ENCODE measurements around the gene PTPN5.

DNA sequence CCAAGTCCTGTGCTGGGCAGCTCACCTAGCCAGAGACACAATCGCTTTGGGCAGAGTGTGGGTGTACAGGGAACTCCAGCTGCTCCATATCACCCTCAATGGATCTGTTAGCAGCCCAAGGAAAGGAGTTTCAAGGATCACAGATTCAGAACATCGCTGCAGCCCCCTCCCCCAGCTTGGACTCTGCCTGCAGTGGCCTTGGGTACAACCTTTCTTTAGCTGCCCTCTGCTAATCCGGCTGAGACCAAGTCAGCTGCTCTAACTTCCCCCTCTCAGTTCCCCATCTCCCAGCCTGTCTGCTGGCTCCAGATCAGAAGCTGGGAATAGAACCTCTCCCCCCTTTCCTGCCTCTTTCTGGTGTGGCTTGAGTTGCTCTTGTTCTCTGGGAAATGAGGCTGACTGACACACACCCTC, 91.7 kb downstream of the PTPN5 start:
- TF ChIP-seq, protein P1, sequence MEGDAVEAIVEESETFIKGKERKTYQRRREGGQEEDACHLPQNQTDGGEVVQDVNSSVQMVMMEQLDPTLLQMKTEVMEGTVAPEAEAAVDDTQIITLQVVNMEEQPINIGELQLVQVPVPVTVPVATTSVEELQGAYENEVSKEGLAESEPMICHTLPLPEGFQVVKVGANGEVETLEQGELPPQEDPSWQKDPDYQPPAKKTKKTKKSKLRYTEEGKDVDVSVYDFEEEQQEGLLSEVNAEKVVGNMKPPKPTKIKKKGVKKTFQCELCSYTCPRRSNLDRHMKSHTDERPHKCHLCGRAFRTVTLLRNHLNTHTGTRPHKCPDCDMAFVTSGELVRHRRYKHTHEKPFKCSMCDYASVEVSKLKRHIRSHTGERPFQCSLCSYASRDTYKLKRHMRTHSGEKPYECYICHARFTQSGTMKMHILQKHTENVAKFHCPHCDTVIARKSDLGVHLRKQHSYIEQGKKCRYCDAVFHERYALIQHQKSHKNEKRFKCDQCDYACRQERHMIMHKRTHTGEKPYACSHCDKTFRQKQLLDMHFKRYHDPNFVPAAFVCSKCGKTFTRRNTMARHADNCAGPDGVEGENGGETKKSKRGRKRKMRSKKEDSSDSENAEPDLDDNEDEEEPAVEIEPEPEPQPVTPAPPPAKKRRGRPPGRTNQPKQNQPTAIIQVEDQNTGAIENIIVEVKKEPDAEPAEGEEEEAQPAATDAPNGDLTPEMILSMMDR (IDR thresholded peaks at IDR 0.05; ENCODE audit: low read depth, low read length, missing input control) = no peak
- TF ChIP-seq SP1 (IDR thresholded peaks at IDR 0.05) (no peak), NR2F2 (IDR thresholded peaks at IDR 0.05) (no peak), TAF1 (conservative IDR thresholded peaks at IDR 0.05) (no peak), JUND (IDR thresholded peaks at IDR 0.05) (no peak), YY1 (IDR thresholded peaks at IDR 0.05) (no peak), GABPA (IDR thresholded peaks at IDR 0.05 in 1 of 2, conservative IDR thresholded peaks at IDR 0.05 in 1 of 2) (no peak), RAD21 (IDR thresholded peaks at IDR 0.05) (no peak), HNF4A (conservative IDR thresholded peaks at IDR 0.05) (no peak)
- TF ChIP-seq, protein P2, sequence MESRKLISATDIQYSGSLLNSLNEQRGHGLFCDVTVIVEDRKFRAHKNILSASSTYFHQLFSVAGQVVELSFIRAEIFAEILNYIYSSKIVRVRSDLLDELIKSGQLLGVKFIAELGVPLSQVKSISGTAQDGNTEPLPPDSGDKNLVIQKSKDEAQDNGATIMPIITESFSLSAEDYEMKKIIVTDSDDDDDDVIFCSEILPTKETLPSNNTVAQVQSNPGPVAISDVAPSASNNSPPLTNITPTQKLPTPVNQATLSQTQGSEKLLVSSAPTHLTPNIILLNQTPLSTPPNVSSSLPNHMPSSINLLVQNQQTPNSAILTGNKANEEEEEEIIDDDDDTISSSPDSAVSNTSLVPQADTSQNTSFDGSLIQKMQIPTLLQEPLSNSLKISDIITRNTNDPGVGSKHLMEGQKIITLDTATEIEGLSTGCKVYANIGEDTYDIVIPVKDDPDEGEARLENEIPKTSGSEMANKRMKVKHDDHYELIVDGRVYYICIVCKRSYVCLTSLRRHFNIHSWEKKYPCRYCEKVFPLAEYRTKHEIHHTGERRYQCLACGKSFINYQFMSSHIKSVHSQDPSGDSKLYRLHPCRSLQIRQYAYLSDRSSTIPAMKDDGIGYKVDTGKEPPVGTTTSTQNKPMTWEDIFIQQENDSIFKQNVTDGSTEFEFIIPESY (IDR thresholded peaks at IDR 0.05) = no peak
- TF ChIP-seq, protein P3, sequence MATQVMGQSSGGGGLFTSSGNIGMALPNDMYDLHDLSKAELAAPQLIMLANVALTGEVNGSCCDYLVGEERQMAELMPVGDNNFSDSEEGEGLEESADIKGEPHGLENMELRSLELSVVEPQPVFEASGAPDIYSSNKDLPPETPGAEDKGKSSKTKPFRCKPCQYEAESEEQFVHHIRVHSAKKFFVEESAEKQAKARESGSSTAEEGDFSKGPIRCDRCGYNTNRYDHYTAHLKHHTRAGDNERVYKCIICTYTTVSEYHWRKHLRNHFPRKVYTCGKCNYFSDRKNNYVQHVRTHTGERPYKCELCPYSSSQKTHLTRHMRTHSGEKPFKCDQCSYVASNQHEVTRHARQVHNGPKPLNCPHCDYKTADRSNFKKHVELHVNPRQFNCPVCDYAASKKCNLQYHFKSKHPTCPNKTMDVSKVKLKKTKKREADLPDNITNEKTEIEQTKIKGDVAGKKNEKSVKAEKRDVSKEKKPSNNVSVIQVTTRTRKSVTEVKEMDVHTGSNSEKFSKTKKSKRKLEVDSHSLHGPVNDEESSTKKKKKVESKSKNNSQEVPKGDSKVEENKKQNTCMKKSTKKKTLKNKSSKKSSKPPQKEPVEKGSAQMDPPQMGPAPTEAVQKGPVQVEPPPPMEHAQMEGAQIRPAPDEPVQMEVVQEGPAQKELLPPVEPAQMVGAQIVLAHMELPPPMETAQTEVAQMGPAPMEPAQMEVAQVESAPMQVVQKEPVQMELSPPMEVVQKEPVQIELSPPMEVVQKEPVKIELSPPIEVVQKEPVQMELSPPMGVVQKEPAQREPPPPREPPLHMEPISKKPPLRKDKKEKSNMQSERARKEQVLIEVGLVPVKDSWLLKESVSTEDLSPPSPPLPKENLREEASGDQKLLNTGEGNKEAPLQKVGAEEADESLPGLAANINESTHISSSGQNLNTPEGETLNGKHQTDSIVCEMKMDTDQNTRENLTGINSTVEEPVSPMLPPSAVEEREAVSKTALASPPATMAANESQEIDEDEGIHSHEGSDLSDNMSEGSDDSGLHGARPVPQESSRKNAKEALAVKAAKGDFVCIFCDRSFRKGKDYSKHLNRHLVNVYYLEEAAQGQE (IDR thresholded peaks at IDR 0.05) = no peak
- TF ChIP-seq, protein P4, sequence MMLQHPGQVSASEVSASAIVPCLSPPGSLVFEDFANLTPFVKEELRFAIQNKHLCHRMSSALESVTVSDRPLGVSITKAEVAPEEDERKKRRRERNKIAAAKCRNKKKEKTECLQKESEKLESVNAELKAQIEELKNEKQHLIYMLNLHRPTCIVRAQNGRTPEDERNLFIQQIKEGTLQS (IDR thresholded peaks at IDR 0.05) = no peak
- TF ChIP-seq, protein P5, sequence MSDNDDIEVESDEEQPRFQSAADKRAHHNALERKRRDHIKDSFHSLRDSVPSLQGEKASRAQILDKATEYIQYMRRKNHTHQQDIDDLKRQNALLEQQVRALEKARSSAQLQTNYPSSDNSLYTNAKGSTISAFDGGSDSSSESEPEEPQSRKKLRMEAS (IDR thresholded peaks at IDR 0.05) = no peak
